Activated CD4-positive, CD25-positive, alpha-beta regulatory T cell treated with anti-CD3 and anti-CD28 coated beads, Interleukin-2, amount 50 U/mL, for 24 hours (primary cell): Measurements from ENCODE around the gene GPC6.

Source experiments
- ATAC-seq, 2 donors: fragments of 150-1000 bp; cut with Tn5 transposase; one replicate each; pipeline ENCODE4 v1.10.0; 2021; ENCODE audit warnings: mild to moderate bottlenecking in 1 of 2, moderate library complexity in 1 of 2

The GPC6 gene

GRCh38 chr13:93794197-93794885 is 567.7 kb downstream of the GPC6 start:
- ATAC-seq = peak; percentile 77 to 80

GRCh38 chr13:93797463-93797862 is 570.9 kb downstream of the GPC6 start:
- no peak for ATAC-seq

- ATAC-seq = no peak
Measured at GRCh38 chr13:93800342-93800741, 573.7 kb downstream of the GPC6 start.

GRCh38 chr13:93805736-93806135 is 579.1 kb downstream of the GPC6 start:
- no peak for ATAC-seq

- ATAC-seq = no peak
Measured at GRCh38 chr13:93806861-93807260, 580.3 kb downstream of the GPC6 start.

GRCh38 chr13:93810264-93810663 is 583.7 kb downstream of the GPC6 start:
- ATAC-seq = no peak

GRCh38 chr13:93811071-93811737 is 584.6 kb downstream of the GPC6 start:
- no peak for ATAC-seq

- no peak for ATAC-seq
Measured at GRCh38 chr13:93811738-93812112, 585.1 kb downstream of the GPC6 start.

- ATAC-seq = no peak
Measured at GRCh38 chr13:93814658-93815057, 588.1 kb downstream of the GPC6 start.

GRCh38 chr13:93818345-93818744 is 591.7 kb downstream of the GPC6 start:
- no peak for ATAC-seq

GRCh38 chr13:93819331-93819890 is 592.8 kb downstream of the GPC6 start:
- ATAC-seq = no peak

- ATAC-seq = no peak
Measured at GRCh38 chr13:93824286-93824685, 597.7 kb downstream of the GPC6 start.

GRCh38 chr13:93834051-93834450 is 607.4 kb downstream of the GPC6 start:
- ATAC-seq = no peak

GRCh38 chr13:93843082-93843481 is 616.5 kb downstream of the GPC6 start:
- no peak for ATAC-seq

- peak in 1 of 2 donors; percentile 43 for ATAC-seq
Measured at GRCh38 chr13:93847162-93847561, 620.6 kb downstream of the GPC6 start.

- ATAC-seq = no peak
Measured at GRCh38 chr13:93848247-93848646, 621.6 kb downstream of the GPC6 start.

- no peak for ATAC-seq
Measured at GRCh38 chr13:93851236-93851635, 624.6 kb downstream of the GPC6 start.

- ATAC-seq = no peak
Measured at GRCh38 chr13:93853912-93854311, 627.3 kb downstream of the GPC6 start.

GRCh38 chr13:93857126-93857525 is 630.5 kb downstream of the GPC6 start:
- no peak for ATAC-seq

- ATAC-seq = no peak
Measured at GRCh38 chr13:93859716-93860115, 633.1 kb downstream of the GPC6 start.

- no peak for ATAC-seq
Measured at GRCh38 chr13:93861818-93862217, 635.2 kb downstream of the GPC6 start.

GRCh38 chr13:93862259-93862658 is 635.7 kb downstream of the GPC6 start:
- ATAC-seq = no peak

GRCh38 chr13:93865235-93865634 is 638.6 kb downstream of the GPC6 start:
- no peak for ATAC-seq

- no peak for ATAC-seq
Measured at GRCh38 chr13:93867481-93867880, 640.9 kb downstream of the GPC6 start.
